A204.1 (cell line): Measurements from ENCODE around the gene KRT15.

Experiments used
- FAIRE-seq: peaks from 2 replicates; lab custom pipeline; 2012; peaks lifted over from hg19 to GRCh38; lab: Jason Lieb, UNC

Gene KRT15

DNA sequence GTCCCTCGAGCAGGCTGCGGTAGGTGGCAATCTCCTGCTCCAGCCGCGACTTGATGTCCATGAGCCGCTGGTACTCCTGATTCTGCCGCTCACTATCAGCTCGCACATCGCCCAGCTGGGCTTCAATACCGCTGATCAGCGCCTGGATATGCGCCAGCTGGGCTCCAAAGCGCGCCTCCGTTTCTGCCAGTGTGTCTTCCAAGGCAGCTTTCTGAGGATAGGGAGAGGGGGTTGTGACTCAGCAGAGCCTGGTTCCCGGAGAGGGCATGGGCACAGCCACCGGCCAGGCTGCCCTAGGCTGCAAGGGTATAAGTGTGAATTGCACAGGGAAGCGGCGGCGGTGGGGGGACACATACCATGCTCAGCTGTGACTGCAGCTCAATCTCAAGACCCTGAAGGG lies 5.1 kb upstream of the KRT15 start:
- FAIRE-seq, result no peak

DNA sequence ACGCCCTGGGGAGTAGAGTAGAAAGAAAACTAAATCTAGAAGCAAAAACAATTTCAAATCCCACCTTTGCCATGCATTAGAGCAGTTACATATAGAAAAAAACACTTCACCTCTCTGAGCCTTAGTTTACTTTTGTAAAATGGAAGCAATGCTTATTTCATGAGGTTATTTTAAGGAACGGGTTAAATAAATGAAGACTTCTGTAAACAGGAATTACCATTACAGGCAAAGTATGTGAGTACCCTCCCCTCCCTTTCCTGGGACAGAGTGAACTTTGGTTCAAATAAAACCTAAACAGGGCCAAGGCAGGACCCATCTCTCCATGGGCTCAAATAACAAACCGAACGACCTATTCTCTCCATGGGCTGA lies 4.5 kb upstream of the KRT15 start:
- no peak for FAIRE-seq

DNA sequence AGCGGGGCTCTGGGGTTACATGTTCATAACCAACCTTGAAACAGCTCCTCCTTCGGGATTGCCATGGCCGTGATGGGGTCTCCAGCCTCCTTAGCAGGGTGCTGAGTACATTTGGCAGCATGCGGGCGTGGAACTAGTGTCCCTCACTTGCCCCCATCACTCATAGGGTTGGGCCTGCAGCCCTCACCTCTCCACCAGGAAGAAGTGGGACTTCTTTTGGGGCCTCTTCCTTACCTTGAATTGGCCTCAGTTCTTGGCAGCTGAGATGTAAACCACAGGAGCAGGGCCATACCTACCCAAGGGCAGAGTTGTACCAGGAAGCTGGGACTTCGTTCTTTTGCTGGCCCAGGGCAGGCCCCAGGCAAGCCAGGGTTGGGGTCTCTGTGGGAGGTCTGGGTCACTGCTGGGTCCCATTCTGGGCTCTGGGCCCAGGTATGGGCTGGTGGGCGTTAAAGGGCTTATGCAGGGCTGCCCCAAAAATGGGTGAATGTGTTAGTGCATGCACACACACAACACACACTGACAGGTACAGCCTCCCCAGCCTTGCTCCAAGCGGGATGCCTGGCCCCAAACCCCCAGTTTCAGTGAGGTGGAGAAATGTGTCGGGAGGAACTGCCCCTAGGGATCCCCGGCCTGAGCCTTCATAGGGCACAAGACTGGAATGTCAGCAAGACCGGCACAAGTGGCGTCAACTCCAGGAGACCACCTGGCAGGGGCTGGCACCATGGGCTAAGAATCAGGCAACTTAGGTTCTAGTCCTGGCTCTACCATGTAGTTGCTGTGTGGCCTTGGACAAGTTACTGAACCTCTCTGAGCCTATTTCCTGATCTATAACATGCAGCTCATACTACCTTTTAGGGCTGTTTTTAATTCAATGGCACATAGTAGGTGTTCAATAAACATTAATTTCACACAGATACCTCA lies 3.9 kb upstream of the KRT15 start:
- no peak for FAIRE-seq

DNA sequence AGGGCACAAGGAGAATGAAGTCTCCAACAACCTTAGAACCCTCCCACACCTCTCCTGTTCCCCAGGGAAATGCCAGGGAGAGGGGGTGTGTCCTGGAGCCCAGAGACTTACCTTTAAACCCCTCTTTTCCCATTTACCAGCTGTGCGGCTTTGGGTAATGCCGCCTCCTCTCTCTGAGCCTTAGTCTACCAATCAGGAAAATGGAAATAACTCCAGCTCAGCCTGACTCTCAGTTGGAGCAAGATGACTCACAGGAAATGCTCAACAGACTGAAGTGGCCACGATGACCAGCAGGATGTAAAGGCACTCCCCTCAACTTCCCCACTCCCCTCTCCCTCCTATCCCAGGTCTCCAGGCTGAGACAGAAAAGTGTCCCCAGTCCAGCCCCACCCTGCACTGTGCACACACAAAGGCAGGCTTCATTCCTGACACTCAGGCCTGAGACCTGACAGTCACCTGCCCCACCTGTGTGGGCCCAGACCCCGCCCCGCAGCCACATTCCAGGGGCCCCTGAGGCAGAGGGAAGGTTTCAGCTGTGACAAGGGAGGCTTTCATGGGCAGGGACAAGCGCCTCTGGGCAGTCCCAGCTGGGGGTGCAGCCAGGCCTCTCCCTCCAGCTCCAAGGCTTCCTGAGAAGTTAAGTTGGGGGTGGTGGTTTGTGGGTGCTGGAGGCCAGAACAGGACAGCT lies 3.0 kb upstream of the KRT15 start:
- no peak for FAIRE-seq

DNA sequence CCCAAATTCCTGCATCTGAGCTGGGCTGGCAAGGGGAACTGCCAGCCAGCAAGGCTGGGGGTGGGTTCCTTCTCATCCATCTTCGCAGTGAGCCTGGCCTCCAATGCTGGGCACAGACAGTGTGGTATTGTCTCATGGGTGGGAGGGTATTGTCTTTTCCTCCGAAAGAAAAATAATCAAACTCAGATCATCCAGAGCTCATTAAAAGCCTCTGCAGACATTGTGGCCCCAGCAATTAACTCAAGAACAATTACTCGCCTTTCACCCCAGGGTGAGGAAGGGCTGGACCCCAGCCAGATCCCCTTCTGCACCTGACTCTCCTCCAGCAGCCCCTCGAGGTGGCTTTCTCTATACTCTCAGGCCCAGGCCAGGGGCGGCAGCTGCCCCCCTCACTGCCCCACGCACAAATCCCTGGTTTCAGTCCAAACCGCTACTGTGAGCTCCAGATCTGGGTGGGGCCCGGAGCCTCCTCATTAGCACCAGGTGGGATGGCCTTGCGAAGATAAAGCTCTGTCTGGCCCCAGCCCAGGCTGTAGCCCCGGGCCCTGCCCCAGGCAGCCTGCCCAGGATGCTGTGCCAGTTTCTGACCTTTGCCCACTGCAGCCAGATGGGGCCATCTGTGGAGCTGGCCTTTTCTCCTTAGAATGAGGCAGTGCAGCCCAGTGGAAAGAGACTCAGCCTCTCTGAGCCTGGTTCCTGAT lies 2.3 kb upstream of the KRT15 start:
- no peak for FAIRE-seq

DNA sequence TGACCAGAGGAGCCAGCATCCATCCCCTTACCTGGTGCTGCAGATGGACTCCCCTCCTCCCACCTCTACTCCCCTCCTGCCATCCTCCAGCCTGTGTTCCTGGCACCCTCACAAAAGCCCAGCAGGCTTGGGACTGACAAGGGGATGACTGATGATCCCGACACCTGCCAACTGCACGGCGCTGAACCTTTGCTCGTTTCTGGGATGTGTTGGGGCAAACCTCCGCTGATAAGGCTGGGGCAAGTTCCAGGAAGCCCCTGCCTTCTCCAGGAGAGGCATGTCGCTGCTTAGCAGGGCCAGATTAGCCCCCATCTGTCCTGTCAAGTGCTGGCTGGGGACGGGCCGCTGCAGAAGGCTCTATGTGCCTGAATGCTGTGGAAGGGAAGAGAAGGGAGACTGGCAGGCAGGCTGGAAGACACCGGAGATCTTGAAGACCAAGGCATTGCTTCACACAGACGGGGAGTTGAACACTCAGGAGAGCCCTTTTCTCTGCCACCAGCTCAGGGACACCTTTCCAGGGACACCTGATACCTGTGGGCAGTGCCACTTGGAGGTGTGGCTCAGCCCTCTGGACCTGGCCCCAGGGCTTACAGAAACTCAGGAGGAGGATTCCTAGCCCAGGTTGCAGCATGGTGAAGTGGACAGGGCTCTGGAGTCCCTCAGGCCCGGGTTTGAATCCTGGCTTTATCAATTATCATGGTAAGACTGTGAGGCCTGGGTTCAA lies 973 bp upstream of the KRT15 start:
- FAIRE-seq, result no peak

DNA sequence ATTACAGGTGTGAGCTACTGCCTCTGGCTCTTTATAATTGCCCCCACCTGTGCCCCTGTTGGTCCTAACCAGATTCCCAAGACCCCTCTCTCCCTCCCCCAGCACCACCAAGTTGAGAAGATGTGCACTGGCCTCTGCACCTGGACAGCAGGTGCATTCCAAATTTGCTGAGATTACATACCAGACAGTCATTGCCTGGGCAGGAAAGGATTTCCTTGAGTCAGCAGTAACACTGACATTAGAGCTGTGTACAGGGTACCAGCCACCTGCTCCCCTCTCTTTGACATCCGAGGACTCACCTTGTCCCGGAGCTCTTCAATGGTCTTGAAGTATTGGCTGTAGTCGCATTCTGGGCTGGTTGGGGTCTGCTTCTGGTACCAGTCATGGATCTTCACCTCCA lies 659 bp downstream of the KRT15 start:
- no peak for FAIRE-seq

DNA sequence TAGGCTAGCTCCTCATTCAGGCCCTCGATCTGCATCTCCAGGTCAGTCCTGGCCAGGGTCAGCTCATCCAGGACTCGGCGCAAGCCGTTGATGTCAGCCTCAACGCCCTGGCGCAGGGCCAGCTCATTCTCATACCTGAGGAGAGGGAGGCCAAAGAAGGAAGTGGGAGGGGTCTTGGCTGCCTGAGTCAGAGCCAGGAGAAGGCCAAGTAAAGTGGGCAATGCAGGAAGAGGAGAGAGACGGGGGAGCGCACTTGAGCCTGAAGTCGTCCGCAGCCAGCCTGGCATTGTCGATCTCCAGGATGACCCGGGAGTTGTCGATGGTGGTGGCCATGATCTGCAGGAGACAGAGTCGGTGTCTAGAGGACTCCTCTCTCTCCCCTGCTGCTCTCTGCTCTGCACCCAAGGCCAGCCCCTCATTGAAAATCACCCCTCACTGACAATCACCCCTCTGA lies 1.8 kb downstream of the KRT15 start:
- FAIRE-seq, result no peak

DNA sequence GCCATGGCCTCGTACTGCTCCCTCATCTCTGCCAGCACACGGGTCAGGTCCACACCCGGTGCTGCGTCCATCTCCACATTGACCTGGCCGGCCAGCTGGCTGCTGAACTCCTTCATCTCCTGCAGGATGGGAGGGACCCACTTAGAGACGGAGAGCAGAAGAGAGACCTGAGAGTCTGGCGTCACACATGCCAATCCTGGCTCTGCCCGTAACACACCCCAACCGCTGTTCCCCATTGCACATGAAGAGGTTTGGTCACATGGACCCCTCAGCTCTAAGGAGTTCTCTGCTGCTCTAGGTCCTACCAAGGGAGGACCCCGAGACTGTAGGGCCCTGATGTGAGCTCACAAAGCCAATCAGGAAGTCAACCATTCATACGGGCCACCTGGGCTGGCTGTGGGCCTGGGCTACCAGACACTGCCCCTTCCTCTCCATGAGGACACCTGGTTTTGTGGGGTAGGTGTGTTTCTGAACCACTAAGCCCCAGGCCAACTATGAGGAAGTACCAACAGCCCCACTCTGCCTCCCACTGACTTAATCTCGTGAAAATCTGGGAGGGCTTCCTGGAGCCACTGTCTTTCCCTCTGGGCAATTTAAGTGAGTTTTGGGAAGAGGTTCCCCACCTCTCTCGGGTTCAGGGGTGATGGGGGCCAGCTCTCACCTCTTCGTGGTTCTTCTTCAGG lies 2.4 kb downstream of the KRT15 start:
- no peak for FAIRE-seq

DNA sequence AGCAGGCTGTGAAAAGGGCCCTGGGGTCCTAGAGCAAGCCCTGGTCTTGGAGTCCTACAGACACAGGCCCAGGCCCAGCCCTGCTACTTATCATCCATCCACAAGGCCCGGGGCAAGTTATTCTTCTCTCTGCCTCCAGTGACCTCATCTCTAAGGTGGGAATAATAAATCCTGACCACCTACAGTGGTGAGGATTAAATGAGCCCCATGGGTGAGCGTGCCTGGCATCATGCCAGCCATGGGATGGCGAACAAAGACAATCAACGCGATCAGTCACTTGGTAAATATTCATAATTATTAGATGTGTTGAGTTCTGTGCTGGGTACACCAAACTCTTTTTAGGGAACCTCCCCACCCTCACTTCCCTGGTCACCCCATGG lies 5.5 kb downstream of the KRT15 start:
- no peak for FAIRE-seq

DNA sequence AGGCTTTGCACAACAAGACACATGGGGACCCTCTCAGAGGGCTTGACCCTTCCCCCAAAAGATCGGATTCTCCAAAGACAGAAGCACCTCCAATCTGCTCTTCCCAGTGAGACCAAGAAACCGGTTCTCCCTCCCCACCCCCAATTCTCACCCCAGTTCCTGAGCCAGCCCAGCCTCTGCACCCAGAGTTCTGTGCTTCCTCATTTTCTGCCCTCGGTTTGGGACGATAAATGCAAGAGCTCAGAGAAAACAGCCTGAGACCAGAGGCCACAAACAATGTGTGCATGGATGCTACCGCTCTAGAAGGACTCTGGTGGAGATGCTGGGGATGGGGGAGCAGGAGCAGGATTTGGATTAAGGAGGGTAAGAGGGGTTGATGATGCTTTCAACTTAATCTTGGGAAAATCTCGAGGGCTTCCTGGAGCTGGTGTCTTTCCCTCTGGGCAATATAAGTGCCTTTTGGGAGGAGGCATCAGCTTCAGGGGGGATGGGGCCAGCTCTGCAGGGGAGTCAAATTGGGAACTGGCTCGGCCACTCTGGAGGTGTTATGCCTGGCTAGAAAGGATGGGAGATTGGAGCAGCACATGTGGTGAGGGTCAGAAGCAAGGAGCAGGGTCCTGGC lies 6.0 kb downstream of the KRT15 start:
- no peak for FAIRE-seq

DNA sequence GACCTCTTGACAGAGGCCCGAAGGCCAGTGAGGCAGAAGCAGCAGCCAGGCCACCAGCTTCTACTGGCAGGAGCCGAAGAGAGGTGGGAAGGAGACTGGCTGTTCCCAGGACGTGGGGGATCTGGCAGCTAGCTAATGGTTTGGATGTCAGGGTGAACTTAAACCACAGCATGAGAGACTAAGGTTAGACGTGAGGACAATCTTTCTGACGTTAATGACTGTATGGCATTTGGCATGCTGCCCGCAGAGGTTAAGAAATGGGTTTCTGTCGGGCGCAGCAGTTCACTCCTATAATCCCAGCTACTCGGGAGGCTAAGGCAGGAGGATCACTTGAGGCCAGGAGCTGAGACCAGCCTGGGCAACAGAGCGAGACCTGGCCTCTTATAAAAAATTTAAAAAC lies 7.0 kb downstream of the KRT15 start:
- no peak for FAIRE-seq

DNA sequence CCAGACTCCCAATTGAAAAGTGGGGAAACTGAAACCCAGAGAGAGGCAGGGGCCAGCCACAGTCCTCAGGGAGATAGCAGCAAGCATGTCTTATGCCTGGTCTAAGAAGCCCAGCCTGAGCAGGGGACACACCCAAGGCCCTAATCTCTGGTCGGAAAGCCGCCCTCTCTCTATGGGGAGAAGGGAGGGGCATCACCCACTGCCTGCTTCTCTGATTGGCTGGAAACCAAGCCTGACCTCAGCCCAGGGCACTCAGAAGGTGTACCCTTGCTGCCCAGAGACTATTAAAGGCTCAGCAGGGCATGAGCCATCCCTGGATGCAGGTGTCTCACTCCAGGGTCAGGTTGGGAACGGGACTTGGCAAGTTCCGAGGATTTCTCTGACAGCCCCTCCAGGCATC lies 7.6 kb downstream of the KRT15 start:
- no peak for FAIRE-seq

DNA sequence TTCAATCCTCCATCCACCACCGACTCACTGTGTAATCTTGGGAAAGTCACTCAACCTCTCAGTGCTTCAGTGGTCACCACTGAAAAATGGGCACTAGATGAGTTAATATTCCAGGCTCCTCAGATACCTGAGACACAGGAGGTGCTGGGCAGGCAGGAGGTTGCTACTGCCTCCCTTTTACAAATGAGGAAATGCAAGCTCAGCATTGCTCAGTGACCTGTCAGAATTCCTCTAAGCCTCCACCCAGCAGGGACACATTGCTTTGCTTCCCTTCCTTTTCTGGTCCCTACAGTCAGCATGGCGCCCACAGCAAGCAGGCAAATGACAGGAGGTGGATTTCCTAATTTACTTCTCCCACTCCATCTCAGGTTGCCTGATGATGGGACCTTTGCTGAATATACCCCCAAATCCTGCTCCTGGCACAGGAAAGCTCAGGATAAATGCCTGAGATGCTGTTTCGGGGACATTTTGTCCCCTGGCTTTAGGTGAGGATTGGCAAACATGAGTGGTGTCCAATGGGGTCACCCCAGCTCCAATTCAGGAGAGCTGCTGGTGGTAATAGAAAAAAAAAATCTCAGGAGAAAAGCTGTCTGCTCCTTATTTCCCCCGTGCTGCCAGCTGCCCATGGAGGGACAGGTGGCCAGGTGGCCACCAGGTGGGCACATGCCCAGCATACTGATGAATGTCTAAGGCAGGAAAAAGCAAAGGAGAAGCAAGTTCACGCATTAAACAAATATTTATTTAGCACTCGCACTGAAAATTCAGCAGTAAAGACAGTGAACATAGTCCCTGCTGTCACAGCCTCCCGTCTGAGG lies 8.2 kb downstream of the KRT15 start:
- no peak for FAIRE-seq

DNA sequence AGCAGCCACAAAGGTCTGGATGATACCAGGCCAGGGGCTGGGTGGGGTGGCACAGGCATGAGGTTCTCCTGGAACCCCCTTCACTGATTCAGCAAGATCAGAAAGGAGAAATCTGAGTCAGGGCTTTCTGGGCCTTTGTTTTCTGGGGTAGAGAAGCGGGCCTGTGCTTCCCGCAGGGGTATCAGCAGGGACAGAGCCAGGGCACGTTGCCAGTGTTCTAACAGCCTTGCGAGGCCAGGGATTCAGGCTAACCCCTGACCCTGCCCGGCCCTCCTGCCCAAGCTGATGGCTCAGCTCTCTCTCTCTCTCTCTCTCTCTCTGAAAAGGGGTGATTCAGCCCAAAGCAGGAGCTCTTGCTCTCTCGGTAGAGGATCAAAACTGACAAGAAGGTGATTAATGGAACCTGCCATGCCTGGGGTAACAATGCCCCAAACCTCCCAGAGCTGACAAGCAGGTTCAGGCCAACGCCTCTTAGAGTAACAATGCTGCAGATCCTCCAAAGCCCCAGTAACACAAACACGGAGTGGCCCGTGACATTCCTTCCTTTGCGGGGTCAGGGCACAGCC lies 11.3 kb downstream of the KRT15 start:
- FAIRE-seq, result no peak

DNA sequence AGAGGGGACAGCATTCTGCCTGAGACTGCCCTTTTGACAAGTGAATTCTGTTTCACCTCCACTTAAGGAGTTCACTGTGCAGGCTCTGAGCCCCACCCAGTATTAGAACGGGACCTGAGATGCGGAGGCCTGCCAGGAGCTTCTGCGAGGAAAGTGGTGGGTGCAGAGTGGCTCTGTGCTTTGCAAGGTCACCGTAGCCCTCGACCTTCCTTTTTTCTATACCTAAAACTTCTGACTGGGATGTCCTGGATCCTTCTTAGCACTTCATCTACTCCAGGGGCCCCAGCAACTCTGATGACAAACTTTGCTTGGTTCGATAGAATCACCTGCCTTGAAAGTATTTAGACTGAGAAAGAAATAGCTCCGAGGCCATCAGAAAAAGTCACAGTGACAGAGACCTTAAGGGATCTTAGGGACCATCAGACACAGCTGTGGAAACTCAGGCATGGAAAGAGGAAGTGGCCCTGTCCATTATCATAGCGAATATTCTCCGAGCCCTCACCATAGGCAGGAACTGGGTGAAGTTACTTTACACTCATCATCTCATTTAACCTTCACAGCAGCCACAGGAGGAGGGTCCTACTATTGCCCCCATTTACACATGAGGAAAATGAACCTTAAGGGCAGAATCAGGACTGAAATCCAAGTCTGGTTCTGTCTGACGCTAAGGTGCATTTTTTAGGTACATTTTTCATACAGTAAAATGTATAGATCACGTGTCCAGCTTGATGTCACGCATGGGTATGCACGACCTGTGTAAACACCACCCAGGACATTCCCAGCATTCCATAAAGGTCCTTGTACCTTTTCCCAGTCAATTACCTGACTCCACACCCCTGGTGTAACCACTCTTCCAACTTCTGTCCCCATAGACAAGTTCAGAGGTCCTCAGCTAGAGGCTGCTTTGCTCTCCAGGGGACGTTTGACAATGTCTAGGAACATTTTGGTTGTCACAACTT lies 12.6 kb downstream of the KRT15 start:
- no peak for FAIRE-seq

DNA sequence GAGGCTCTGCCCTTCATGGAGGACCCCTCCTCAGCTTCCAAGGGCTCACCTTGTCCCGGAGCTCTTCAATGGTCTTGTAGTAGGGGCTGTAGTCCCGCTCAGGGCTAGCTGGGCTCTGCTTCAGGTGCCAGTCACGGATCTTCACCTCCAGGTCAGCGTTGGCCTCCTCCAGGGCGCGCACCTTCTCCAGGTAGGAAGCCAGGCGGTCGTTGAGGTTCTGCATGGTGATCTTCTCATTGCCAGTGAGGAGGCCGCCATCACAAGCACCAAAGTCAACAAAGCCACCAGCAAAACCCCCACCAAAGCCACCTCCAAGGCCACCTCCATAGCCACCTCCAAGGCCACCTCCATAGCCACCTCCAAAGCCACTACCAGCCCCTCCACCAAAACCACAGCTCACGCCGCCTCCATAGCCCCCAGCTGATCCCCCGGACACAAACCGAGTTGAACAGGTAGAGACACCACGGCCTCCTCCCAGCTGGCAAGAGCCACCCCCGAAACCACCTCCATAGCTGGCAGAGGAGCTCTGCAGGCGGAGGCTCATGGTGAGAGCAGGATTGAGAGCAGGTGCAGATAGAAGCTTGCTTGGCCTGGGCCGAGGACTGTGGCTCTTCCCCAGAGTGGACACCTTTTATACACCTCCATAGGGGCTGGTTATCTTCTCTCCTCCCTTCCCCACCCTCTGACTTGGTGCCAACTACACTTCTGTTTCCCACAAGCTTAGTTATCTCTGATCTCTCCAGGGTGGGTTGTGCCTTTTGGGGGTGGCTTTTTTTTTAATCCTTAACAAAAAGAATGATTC lies 13.5 kb downstream of the KRT15 start, which contains the start of gene KRT13:
Gene KRT13, minus strand, starts transcription at position 606 of the 802 bp plus-strand sequence. Its CDS starts 62 bp downstream, at position 544.
- FAIRE-seq, result no peak
